Measurements from ENCODE around the gene CTNNA3. TPM values are rescaled to one million over a fixed set of nuclear protein-coding genes. Genes with fewer than 3 reads are reported as not detected.

CTNNA3 gene
- total RNA-seq, 1 donor from 2014 or later = 0.30 TPM

DNA sequence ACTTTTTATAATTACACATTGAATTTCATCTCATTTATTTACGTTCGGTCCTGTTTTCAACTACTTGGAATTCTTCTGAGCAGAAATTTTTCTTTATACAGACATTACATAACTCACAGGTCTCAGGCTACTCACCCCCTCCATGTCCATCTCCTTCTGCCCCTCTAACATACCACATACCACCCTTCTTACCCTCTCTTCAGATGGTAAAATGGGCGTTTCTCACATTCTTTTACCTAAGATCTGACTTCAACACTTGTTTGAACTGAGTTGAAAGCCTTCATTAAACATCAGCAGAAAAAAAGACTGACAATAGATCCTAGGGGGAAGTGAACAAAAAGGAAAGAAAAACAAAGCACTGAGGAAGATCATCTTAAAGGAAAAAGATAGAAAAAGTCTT, 309.7 kb downstream of the CTNNA3 start:
- TF ChIP-seq, protein P1, sequence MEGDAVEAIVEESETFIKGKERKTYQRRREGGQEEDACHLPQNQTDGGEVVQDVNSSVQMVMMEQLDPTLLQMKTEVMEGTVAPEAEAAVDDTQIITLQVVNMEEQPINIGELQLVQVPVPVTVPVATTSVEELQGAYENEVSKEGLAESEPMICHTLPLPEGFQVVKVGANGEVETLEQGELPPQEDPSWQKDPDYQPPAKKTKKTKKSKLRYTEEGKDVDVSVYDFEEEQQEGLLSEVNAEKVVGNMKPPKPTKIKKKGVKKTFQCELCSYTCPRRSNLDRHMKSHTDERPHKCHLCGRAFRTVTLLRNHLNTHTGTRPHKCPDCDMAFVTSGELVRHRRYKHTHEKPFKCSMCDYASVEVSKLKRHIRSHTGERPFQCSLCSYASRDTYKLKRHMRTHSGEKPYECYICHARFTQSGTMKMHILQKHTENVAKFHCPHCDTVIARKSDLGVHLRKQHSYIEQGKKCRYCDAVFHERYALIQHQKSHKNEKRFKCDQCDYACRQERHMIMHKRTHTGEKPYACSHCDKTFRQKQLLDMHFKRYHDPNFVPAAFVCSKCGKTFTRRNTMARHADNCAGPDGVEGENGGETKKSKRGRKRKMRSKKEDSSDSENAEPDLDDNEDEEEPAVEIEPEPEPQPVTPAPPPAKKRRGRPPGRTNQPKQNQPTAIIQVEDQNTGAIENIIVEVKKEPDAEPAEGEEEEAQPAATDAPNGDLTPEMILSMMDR (IDR thresholded peaks at IDR 0.05) = no peak
- Mint-ChIP-seq H3K9me3 (ENCODE audit: unreplicated experiment) (no peaks in the 10 kb centered on the region), H3K4me3 (ENCODE audit: unreplicated experiment) (no peak overlapping the region), H3K36me3 (ENCODE audit: unreplicated experiment) (no peaks in the 10 kb centered on the region), H3K27me3 (ENCODE audit: unreplicated experiment) (peaks cover 10% of the 10 kb centered on the region), H3K4me1 (ENCODE audit: unreplicated experiment) (peaks cover 6% of the 10 kb centered on the region), H3K27ac (ENCODE audit: unreplicated experiment) (no peak overlapping the region)
- DNase-seq (ENCODE audit: extremely low spot score, unreplicated experiment) = no peak

DNA sequence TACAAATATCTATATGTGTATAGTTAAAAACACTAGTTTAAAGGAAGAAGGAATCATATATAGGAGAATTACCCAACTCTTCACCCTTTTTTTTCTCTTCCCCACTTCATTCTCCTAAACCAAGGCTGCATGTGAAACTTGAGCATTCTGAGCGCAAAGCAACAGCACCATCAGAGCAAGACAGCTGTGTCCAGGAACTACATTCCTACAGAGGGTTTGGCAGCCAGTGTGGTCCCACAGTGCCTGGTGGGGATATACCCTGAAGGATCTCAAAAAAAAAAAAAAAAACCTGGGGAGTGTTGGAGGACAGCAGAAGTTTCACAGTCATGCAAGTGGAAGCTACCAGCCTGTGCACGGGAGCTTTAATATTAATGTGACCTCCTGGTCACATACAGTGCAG, 310.4 kb downstream of the CTNNA3 start:
- Mint-ChIP-seq H3K4me1 (ENCODE audit: unreplicated experiment) (peaks cover 6% of the 10 kb centered on the region), H3K9me3 (ENCODE audit: unreplicated experiment) (no peaks in the 10 kb centered on the region), H3K27me3 (ENCODE audit: unreplicated experiment) (peaks cover 10% of the 10 kb centered on the region), H3K27ac (ENCODE audit: unreplicated experiment) (no peak overlapping the region), H3K36me3 (ENCODE audit: unreplicated experiment) (no peaks in the 10 kb centered on the region), H3K4me3 (ENCODE audit: unreplicated experiment) (no peak overlapping the region)
- DNase-seq (ENCODE audit: extremely low spot score, unreplicated experiment) = no peak
- TF ChIP-seq, protein P1 (IDR thresholded peaks at IDR 0.05) = no peak

DNA sequence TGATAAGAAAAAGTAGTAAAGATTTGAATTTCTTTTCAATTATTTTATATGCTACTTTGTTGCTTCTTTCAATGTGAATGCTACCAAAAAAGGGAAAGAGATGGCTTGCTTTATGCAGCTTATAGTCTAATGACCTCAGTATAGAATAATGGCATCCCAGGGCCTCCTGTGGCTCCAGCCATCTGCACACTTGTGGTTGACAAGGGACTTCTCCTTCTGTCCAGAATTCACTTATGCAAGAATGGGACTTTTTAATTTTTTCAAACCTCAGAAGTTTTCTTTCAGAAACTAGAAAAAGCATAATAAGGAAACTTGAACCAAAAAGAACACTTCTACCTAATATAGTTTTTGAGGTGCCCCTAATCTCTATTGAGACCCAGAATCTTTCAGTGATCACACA, 310.9 kb downstream of the CTNNA3 start:
- DNase-seq (ENCODE audit: extremely low spot score, unreplicated experiment) = no peak
- Mint-ChIP-seq H3K4me3 (ENCODE audit: unreplicated experiment) (no peak overlapping the region), H3K27ac (ENCODE audit: unreplicated experiment) (no peak overlapping the region), H3K27me3 (ENCODE audit: unreplicated experiment) (peaks cover 10% of the 10 kb centered on the region), H3K4me1 (ENCODE audit: unreplicated experiment) (peaks cover 6% of the 10 kb centered on the region), H3K36me3 (ENCODE audit: unreplicated experiment) (no peaks in the 10 kb centered on the region), H3K9me3 (ENCODE audit: unreplicated experiment) (no peaks in the 10 kb centered on the region)
- TF ChIP-seq, protein P1 (IDR thresholded peaks at IDR 0.05) = no peak

DNA sequence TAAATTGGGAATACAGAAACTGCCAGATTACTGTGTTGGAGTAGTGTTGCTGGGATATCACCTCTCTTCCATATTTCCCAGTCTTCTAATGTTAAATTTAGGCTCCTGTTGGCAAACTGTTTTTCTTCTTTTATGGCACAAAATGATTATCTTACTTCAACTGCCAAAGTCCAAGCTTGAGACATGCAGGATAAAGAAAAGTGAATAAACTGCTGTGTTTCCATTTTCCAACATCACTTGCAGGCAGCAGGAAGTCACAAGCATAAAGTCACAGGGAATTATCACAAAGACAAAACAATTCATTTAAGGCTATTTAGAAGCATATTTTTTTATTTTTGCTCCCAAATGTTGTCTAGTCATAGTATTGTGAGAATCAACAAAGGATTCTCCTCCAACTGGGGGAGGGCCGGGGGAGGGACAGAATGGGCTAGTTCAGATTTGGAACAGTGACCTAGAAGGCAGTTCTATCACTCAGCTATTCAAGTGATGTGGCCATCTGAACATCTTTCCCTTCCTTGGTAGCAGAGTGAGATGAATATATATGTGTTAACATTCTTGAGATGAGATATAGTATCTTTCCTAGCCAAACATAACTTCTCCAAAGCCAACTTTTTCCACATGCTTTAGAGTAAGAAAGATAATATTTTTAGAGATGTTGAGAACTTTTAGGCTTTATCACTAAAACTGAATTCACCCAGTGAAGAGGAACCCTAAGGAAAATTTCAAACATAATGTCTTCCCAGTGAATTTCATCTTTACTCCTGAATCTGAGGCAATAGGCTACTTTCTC, 364.7 kb downstream of the CTNNA3 start:
- Mint-ChIP-seq H3K36me3 (ENCODE audit: unreplicated experiment) (no peaks in the 10 kb centered on the region), H3K4me1 (ENCODE audit: unreplicated experiment) (no peaks in the 10 kb centered on the region), H3K27ac (ENCODE audit: unreplicated experiment) (no peak overlapping the region), H3K4me3 (ENCODE audit: unreplicated experiment) (no peak overlapping the region), H3K27me3 (ENCODE audit: unreplicated experiment) (peaks cover 3% of the 10 kb centered on the region), H3K9me3 (ENCODE audit: unreplicated experiment) (no peaks in the 10 kb centered on the region)
- no peak for DNase-seq (ENCODE audit: extremely low spot score, unreplicated experiment)
- TF ChIP-seq, protein P1 (IDR thresholded peaks at IDR 0.05) = no peak

DNA sequence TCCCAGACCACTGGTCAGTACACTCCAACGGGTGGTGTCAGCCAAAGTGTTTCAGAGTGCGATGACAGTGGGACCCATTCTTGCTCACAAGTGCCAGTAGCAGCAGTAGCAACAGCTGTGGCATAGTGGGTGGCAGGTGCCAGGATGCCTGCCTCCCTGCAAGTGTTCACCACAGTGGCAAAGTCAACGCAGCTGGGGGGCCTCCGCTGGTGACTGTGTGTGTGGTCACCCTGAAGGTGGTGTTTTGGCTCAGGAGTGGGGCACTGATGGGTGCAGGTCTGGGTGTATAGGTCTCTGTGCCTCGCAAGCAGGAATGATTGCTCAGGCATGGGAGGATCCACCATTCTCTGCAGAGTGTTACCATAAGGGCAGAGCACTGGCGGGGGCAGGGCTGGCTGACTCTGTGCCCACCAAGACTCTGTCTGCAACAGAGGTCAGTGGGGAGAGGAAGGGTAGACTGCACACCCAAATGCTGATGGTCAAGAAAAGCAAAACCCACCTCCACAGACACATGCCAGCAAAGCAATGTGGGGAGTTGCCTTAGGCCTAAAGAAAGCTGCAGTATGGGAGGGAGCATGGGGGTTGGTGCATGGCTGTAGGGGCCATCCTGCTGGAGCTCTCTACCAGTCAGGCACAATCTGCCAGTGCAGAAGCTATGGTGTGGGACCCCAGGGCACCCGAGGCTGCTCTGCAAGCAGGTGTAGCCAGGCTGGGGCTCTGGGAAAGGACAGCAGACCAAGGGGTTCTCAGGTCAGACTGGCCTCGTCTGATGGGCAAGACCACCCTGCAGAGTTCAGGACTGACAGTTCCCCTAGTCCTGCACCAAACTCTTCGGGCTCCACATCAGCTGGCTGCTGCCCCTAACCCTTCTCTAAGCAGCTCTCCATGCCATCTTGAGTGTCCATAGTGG, 368.1 kb downstream of the CTNNA3 start:
- Mint-ChIP-seq H3K4me1 (ENCODE audit: unreplicated experiment) (no peaks in the 10 kb centered on the region), H3K27me3 (ENCODE audit: unreplicated experiment) (peaks cover 3% of the 10 kb centered on the region), H3K9me3 (ENCODE audit: unreplicated experiment) (peaks cover 18% of the 10 kb centered on the region), H3K36me3 (ENCODE audit: unreplicated experiment) (no peaks in the 10 kb centered on the region), H3K4me3 (ENCODE audit: unreplicated experiment) (no peak overlapping the region), H3K27ac (ENCODE audit: unreplicated experiment) (no peak overlapping the region)
- TF ChIP-seq, protein P1 (IDR thresholded peaks at IDR 0.05) = no peak
- DNase-seq (ENCODE audit: extremely low spot score, unreplicated experiment) = no peak
